HS-27A (cell line): ENCODE data around the gene FBXO24.
"Not testable (repeated sequence)": the region's sequence is repeated elsewhere in the genome, so short reads cannot be mapped to it uniquely, and the experiment has no call there.

ENCODE experiments used
- DNase-seq: peaks from one replicate; pipeline ENCODE4 v3.0.0-alpha.2; 2012; ENCODE audit warnings: low read depth, missing footprints

Gene FBXO24

DNA sequence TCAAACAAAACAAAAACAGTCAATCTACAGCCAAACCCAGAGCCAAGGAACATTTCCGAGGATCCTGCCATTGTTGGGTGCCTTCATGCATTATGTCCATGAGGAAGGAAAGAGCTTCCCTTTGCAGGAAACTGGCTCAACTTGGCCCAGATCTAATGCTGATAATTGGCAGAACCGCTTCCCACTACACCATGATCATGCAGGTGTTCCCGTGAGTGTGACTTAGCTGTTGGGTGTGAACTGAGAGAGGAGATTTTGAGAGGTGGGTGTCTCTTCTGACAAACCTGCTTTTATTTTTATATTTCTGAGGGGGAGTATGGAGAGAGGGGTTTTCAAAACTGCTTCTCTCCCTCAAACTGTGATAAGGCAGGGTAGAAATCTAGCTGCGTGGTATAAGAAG is 27.0 kb upstream of the FBXO24 start:
- DNase-seq: no peak

- DNase-seq: no peak
Measured at GRCh38 chr7:100561491-100562194, 24.5 kb upstream of the FBXO24 start.

DNA sequence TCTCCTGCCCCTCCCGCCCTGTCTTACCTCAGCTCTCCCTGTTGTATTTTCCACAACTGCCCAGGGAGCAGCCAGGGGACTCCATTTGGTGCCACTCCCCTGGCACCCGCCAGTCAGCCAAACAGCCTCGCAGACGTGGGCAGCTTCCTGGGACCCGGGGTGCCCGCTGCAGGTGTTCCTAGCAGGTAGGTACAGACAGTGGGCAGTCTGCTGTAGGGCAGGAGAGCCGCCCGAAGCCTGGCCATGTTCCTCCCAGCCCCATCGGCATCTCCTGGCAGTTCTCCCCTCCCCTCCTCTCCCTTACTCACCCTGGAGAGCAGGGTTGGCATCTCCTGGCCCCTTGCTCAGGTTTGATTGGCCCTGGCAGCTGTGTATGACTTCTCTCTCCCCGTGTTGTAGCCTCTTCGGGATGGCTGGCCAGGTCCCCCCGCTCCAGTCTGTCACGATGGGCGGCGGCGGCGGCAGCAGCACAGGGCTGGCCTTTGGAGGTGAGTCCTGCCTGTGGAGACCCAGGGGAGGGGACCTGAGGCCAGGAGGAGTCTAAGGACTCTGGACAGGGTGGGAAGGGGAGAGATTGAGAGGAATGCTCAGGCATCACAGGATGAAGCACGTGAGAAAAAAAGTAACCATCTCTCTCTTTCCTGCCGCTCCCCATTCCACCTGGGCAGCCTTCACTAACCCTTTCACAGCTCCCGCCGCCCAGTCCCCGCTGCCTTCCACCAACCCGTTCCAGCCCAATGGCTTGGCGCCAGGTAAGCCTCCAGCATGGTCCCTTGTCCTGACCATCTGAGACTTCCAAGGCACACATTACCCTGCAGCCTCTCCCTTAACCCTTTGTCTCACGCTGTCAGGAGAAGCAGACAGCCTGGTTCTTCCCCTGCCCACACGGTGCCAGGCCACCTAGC is 23.7 kb upstream of the FBXO24 start:
- DNase-seq: no peak

DNA sequence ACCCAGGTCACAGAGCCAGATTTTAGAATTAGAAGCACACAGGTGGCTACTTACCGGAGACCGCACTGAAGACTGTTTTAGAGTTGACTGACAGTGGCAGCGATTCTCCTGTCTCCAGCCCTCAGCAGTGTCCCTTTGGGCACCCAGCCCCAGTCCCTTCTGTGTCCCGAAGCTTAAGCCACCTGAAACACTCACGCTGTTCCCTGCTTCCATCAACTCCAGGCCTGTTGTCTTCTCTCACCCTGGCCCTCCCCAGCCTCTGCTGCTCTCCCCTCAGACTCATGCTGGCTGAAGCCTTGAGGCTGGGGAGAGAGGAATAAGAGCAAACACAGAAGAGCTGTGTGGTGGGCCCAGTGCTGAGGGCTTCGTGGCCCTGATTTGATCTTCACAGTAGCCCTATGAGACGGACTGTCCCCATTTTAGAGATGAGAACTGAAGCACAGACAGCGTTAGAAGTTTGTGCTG is 23.0 kb upstream of the FBXO24 start:
- no peak for DNase-seq

GRCh38 chr7:100563809-100564400 is 22.2 kb upstream of the FBXO24 start:
- no peak for DNase-seq

- DNase-seq: not testable (repeated sequence)
Measured at GRCh38 chr7:100564405-100564804, 21.7 kb upstream of the FBXO24 start.

DNA sequence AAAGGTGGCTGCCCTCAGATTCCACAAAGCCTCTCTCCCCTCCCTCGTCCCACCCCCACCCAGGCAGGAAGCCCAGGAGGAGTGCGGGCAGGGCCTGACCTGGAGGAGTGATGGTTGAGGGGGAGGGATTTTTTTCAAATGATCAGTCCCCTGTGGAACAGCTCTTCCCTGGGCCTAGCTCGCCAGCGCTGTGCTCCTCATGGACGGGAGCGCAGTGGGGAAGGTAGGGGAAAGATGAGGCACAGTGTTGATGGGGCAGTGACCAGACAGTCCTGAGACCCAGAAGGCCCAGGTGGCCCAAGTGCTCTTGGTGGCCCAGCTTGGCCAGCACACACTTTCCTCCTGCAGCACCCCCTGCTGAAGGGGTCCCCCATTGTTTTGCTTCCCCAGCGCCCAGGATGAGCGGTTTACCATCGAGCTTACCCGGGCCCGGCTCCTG is 21.0 kb upstream of the FBXO24 start:
- DNase-seq: no peak

DNA sequence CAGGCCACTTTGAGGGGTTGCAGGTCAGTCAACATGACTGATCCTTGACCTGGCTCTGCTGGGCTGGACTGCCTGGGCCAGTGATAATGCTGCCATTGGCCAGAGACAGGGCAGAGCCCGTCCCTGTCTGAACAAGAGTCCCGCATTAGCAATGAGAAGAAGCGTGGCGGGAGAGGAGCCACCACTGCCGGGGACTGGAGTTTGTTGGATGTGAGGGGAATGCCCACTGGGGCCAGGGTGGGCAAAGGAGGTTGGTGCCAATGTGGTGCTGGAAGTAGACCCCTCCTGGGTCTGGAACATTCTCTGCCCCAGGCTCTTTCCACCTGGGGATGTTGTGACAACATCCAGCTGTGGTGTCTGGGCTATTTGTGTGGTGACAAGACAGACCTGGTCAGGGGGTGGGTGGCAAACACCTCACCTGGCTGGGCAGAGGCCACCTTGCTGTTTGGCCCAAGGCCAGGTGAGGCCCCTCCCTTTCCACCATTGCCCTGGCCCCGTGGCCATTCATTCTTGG is 20.1 kb upstream of the FBXO24 start:
- DNase-seq: no peak

DNA sequence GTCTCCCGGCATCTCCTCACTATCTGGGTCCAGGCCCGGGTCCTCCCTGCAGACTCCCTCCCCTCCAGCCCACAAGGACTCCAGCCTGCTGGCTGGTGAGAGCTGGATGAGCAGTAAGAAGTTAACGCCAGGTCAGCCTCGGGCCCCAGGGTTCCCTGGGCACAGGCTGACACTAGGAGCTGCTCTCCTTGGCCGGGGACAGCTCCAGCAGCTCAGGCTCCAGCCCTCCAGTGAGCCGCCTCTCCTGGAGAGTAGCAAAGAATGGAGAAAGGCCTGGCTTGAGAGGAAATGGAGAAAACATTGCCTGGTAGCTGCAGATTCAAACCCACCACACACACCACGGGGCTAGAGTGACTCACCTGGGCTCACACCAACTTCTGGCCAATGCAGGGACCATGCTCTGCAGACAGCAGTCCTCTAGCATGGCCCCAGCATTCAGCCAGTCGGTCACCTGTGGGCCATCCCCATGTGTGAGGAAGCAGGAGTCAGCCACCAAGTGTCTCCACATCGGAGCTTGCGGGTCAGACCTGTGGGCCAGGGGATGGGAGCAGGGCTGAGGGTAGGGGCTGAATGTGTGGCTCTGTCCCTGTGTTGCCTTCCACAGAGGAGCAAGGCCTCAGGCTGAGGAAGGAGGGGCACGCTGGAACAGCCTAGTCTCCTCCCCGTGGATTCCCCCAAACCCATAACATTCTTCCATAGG is 18.9 kb upstream of the FBXO24 start:
- no peak for DNase-seq

GRCh38 chr7:100567751-100568175 is 18.4 kb upstream of the FBXO24 start:
- DNase-seq: no peak

DNA sequence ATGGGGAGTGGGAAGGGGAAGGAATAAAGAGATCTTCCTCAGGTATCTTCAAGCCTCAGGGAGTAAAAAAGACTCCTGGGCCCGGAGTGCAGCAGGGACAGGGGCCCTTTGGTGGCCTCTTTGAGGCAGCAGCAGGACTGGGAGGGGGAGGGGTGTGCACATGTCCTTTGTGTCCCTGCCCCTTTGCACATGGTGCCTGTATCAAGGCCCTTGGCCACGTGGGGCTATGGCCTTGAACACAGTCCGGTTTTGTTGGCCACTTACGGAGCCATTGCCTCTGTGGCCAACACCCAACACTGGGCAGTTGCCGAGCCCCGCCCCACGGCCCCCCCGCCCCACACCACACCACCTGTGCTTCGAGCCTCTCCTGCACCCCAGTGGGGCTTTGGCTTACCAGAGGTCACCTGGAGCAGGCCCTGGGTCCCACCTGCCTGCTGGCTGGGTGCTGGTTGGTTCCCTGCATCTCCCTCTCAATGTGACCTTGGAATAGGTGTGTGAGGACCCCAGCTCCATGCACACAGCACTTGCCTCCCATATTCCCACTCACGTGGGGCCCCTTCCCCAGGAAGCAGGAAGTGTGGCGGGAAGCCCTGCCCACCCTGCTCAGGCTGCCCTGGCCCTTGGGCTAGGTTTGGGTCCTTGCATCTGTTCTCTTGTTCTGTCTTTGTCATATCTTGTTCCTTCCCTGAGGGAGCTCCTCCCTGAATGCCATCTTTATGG is 17.8 kb upstream of the FBXO24 start:
- DNase-seq: no peak

DNA sequence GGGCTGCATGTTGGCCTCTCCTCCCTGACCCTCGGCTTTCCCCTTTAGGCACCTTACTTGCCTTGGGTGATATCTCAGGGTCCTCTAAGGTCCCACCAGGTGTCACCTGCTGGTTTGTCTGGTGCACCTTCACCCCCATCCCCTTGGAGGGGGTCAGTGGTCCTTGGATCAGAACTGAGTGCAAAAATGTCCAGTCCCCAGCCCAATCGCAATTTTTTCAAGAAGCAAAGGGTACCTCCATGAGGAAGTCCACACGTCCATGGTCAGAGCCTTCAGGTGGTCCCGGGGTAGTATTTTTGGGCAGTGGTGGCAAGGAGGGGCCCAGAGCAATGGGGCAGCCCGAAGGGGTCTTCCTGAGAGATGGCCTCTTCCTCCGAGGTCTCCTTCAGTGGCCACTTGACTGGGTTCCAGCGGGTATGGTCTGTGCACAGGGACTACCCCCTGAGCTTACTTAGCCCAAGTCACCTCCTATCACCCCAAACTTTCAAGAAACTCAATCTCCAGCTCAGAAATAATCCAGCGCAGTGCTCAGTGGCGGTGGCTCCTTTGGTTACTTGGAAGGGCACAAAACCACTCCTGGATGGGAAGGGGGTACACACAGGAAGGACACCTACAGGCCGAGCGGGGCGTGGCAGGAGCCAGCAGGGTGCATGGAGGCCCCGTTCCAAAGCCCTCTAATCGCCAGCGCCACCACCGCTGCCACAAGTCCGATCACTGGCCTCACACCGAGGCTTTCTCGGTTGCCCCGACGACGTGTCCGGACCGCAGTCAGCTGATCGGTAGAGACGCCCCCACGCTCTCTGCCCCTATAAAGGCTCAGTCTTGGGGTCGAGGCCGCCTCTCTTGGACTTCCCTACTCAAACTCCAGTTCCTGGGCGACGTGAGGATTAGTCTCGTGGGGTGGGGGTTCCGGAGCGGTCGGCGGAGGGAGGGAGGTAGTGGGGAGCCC is 17.0 kb upstream of the FBXO24 start:
- no peak for DNase-seq

GRCh38 chr7:100570954-100571828 is 14.9 kb upstream of the FBXO24 start:
- no peak for DNase-seq

GRCh38 chr7:100571829-100572116 is 14.4 kb upstream of the FBXO24 start:
- no peak for DNase-seq

DNA sequence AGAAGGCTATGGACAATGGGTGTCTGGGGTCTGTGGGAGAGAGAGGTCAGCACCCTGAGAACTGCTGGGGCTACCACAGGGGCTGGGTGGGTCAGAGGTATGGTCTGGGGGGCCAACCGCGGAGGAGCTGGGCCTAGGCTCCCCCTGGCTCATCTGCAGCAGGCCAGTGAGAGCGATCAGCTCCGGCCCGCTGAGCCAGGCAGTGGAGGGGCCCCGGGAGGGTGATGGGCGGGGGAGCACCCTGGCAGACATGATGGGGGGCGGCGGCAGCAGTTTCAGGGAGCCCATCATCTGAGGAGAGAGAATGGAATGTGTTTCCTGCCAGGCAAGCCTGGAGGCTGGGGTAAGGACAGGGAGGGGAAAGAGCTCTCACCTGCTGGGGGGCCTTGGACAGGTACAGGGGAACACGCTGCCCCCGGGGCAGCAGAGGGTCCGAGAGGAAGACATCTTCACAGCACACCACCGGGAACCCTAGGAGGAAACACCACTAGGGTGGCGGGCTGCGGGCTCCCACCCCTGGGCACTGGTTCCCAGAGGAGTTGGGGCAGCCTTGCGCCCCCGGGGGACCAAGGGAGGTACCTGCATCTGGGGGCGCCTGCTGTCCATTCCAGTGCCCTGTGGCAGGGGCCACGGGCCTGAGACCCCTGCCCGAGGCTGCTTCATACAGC is 13.7 kb upstream of the FBXO24 start:
- DNase-seq: no peak

GRCh38 chr7:100572949-100573675 is 13.0 kb upstream of the FBXO24 start:
- DNase-seq: no peak

DNA sequence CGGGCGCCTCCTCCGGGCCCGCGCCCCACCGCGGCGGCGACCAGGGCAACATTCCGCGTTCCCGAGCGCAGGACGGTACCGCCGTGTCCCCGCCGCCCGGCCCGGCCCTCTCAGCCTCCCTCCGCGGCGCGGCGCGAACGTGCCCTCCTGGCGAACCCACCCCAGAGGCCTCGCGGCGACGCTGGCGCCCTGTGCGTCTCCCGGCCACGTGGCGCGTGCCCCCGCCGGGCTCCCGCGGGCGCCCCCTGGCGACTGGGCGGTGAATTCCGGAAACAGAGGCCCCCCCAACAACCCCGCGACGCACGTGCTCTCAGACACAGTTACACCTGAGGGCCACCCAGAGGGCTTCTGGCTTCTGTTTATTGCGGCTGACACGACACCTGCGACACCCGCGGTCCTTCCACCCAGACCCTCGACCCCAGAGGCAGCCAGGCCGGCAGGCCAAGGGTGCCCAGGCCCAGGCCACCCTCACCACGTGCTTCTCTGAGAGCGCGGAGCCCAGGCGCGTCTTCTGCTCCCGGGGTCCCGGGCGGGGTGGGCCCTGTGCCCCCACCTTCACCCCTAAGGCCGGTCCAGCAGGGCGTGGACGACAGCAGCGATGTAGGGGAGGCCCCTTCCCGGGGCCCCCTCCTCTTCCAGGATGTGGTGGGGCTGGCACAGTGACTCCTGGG is 12.3 kb upstream of the FBXO24 start, which contains the start of gene SAP25:
Gene SAP25 (minus strand): TSS at position 210 of the 671 bp plus-strand sequence. CDS start 158 bp downstream, at position 52.
- DNase-seq: no peak
